GM21423 (cell line): ENCODE results near the gene WNT16.
"Not testable (repeated sequence)": the region's sequence is repeated elsewhere in the genome, so short reads cannot be mapped to it uniquely, and the experiment has no call there.

ENCODE experiments used
- ATAC-seq: cut with Tn5 transposase; IDR thresholded peaks from one replicate; pipeline ENCODE4 v1.9.1; 2021; ENCODE audit warnings: mild to moderate bottlenecking, moderate library complexity; ENCODE audit not compliant: unreplicated experiment

WNT16 gene

GRCh38 chr7:121305109-121305508, 23.7 kb upstream of the WNT16 start:
- ATAC-seq, result no peak

DNA sequence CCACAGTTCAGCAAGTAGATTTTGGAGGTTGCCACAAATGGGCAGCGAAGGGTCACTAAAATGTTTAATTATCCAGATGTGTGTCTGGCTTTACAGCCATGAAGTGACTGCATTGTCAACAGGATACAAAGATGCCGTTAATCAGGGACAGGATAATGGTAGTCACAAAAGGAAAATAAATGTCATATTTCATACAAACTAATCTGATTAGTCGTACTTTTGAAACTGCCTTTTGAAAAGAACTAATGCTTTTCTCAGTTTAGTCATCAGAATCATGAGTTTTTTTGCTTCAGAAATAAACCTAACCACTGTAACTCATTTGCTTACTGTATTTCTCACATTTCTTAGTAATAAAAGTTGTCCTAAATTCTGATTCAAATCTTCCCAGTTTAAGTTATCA, 22.2 kb upstream of the WNT16 start:
- ATAC-seq, result no peak

- no peak for ATAC-seq
Observed at GRCh38 chr7:121307021-121307574, 21.7 kb upstream of the WNT16 start.

- ATAC-seq, result no peak
Observed at GRCh38 chr7:121313220-121313792, 15.5 kb upstream of the WNT16 start.

DNA sequence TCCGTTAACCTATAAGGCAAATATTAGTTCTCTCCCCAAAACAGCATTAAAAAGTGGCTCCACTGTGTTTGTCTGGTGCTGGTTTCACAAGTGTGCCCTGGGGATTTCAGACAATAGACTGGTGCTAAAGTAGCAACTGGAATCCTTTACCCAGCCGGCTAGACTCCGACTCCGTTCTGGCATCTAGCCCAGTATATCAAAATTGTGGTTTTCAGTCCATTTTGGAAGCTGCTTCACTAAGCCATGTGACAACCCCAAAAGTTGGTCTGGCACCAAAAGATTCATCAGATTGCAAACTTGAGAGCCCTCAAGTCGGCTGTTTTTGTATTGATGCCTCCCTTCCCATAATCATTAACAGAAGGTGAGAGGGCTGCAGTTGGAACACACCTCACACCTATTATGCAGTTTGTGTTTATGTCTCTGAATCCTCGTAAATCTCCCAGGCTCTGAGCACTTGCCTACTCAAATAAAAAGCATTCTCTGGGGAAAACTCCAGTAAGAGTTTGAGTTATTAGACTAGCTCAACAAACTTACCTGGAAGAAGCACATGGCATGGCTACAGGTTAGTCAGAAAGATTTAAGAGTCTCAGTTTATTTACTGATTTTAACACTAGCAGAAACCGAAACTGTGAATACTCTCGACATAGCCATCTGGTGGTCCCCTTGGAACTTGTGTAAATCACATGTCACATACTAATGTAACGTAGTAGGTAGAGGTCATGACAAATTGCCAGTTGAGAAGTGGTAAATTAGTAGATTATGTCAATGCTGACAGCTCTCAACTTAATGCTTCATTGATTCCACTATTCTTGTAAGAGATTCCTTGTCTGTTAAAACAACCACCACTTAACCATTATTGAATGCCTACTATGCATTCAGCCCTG, 14.8 kb upstream of the WNT16 start:
- ATAC-seq, result peak; percentile 92

DNA sequence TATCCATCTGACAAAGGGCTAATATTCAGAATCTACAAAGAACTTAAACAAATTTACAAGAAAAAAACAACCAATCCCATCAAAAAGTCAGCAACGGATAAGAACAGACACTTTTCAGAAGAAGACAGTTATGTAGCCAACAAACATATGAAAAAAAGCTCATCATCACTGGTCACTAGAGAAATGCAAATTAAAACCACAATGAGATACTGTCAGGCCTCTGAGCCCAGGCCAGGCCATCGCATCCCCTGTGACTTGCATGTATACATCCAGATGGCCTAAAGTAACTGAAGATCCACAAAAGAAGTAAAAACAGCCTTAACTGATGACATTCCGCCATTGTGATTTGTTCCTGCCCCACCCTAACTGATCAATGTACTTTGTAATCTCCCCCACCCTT, 13.6 kb upstream of the WNT16 start:
- not testable (repeated sequence) for ATAC-seq

DNA sequence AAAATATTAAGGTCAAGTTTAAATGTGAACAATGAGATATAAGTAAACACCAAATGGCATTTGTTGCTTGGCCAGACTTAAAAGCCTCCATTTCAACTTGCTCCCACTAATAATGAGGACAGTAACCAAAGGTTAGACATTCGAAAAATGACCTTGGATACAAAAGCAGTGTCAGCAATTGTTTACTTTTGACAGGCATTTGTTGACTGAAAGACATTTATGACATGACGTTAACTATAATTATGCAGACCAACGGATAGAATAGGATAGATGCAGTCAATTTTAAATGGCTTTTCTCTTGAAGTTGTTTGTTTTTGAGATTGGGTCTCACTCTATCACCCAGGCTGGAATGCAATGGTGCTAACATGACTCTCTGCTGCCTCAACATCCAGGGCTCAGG, 6.3 kb upstream of the WNT16 start:
- ATAC-seq, result no peak

DNA sequence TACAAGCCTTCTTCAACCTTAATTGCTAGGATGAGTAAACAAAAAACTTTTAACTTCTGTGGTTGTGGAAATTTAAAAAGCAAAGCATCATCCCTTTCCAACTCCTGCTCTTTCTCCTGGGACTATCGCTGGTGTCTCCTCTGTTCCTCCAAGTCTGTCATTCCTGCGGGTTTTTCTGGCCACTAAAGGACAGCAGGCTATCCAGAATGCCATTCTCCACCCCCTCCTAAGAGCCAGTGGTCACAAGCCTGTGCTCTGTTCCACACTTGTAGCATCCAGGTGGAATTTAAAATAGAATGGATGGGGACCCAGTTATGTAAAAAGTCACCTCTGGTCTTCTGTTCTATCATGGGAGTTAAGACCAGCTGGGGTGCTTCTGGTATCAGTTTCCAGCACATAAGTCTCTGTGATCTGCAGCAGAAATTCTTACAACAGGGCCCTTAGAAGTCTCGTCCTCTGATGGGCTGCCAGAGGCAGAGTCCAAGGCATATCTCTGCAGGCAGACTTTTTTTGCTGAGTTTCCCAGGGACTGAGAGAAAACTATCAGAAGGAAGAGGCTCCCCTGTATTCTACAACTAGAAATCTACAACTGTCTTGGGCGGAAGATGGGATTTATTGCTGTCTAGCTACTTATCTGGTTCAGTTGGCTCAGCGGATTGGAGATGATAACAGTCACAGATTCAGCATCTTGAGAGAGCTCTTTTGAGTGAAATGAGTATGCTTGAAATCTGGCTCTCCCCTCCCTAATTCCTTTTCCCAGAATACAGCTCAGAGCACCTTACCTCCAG, 5.1 kb upstream of the WNT16 start:
- no peak for ATAC-seq

- ATAC-seq, result no peak
Observed at GRCh38 chr7:121327671-121328070, 1.1 kb upstream of the WNT16 start.

DNA sequence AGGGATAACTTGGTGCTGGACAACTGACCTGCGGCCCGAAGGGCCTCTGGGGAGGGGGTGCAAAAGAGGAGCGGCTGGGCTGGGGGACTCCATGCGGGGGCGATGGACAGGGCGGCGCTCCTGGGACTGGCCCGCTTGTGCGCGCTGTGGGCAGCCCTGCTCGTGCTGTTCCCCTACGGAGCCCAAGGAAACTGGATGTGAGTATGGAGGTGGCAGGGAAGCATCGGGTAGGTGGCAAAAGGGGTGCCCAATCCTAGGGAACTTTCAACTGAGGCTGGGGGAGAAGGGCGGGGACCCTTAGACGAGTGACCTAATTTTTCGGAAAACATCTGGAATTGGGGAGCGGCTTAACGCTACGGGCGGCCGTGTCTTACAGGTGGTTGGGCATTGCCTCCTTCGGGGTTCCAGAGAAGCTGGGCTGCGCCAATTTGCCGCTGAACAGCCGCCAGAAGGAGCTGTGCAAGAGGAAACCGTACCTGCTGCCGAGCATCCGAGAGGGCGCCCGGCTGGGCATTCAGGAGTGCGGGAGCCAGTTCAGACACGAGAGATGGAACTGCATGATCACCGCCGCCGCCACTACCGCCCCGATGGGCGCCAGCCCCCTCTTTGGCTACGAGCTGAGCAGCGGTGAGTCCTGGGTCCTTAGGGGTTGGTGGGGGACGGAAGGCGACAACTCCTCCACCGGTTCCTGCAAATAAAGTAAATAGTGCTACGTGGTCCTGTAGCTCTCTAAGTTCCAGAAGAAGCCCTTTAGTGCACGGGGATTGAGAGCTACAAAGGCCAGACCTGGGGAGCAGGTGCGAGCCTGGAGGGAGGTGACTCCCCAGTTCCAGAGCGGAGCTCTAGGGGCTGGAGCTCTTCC, 622 bp downstream of the WNT16 start:
- peak; percentile 52 for ATAC-seq

GRCh38 chr7:121330053-121330833, 1.4 kb downstream of the WNT16 start:
- ATAC-seq, result peak; percentile 19

- ATAC-seq, result no peak
Observed at GRCh38 chr7:121331048-121331447, 2.2 kb downstream of the WNT16 start.

DNA sequence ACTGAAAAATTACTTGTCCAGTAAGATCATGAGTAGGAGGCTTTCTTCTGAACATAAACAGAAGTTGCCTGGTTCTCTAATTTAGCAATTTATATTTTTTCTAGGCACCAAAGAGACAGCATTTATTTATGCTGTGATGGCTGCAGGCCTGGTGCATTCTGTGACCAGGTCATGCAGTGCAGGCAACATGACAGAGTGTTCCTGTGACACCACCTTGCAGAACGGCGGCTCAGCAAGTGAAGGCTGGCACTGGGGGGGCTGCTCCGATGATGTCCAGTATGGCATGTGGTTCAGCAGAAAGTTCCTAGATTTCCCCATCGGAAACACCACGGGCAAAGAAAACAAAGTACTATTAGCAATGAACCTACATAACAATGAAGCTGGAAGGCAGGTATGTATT, 2.8 kb downstream of the WNT16 start:
- no peak for ATAC-seq

GRCh38 chr7:121334376-121334775, 5.6 kb downstream of the WNT16 start:
- no peak for ATAC-seq

DNA sequence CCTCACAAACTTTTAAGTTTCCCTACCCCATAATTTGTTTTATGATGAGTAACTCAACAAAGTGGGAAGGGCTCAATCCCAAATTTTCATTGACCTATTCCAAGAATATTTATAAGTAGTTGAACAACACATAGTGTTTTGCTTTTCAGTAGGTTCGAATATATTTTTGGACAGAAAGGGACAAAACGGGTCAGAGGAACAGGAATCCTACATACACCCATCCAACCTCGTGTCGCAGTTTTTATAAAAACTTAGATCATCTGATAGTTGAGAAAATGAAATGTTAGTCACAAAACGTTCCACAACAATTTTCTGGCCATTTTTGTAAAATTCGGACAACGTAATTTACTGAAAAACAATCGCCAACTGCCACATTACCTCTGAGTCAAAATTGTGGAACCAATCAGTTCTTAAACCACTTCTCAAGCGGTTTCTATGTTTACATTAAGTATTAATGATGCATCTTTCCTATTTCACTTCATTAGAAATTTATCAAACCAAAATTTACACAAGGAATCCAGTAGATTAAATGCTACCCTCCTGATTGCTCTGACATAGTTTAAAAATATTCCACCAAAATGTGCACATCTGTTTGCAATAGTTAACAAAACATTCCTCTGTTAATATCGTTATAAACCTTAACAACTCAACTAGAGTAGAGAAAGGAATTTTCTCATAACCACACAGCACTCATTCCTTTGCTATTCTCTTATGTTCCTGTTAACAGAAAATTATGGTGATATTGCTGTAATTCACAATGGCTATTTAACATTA, 6.3 kb downstream of the WNT16 start:
- ATAC-seq, result no peak

DNA sequence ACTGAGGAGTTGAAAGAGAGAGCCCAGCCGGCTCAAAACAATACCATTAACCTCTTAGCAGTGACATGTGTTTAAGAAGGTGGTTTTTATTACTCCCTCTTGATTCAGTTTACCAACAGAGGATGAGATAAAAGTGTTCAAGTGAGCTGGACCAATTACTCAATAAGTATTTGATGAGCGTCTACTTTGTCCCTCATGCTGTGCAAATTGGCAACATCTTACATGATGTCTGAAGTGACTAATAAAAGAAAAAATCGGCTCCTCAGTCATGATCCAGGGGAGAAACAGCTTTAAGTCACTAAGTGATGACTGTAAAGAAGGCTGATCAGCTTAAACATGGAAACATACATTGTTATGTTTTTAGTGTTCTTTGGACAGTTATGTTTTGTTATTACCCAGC, 7.8 kb downstream of the WNT16 start:
- ATAC-seq, result no peak

DNA sequence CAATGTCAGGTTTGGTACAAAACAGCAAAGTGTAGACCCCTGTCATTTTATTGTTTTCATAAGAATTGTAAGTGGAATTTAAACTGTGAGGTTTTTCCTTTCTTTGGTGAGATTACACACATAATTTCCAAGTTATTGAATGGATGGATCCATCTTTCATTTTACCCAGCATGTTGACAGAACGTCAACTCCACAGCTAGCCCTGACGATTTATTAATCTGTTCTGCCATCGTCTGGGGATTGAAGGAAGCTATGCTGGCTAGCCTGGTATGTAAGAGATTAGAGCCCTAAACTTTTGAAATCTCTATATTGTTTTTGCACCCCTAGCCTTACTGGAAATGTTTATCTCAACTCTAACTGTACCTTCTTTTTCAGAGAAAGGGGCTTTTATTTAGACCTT, 8.6 kb downstream of the WNT16 start:
- ATAC-seq, result no peak

DNA sequence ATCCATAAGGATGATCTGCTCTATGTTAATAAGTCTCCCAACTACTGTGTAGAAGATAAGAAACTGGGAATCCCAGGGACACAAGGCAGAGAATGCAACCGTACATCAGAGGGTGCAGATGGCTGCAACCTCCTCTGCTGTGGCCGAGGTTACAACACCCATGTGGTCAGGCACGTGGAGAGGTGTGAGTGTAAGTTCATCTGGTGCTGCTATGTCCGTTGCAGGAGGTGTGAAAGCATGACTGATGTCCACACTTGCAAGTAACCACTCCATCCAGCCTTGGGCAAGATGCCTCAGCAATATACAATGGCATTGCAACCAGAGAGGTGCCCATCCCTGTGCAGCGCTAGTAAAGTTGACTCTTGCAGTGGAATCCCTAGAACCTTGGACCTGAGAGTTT, 10.3 kb downstream of the WNT16 start:
- ATAC-seq, result no peak

DNA sequence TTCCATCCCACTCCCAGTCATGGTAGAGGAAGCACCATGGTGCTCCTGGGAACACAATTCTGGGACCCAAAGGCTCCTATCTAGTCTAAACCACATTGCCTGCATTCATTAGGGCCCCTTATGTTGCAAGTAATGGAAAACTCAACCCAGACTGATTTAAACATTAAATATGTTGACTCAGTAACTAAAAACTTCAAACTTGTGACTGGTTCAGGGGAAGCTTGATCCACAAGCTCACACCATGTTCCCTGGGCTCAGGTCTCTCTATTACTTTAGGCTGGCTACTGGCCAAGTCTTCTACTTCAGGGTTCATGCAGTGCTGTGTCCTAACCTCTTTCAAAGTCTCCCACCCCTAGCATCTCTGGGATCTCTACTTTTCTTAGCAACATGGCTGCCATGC, 13.1 kb downstream of the WNT16 start:
- no peak for ATAC-seq
